Amniotic stem cell (primary cell): ENCODE data around the gene DCST1.

Experiments used
- DNase-seq: peaks from one replicate; lab custom pipeline; 2025; lab: John Stamatoyannopoulos, UW

The DCST1 gene

GRCh38 chr1:155073377-155074242, 40.0 kb downstream of the DCST1 start:
- DNase-seq = no peak

GRCh38 chr1:155075535-155075934, 41.9 kb downstream of the DCST1 start:
- no peak for DNase-seq

GRCh38 chr1:155076371-155076770, 42.7 kb downstream of the DCST1 start:
- no peak for DNase-seq

GRCh38 chr1:155077346-155077745, 43.7 kb downstream of the DCST1 start:
- no peak for DNase-seq

GRCh38 chr1:155077758-155078445, 44.3 kb downstream of the DCST1 start:
- DNase-seq = no peak

GRCh38 chr1:155078469-155079209, 45.0 kb downstream of the DCST1 start, which contains the start of gene EFNA3:
Gene EFNA3, plus strand, starts transcription at chr1:155078837. Its CDS starts 105 bp downstream, at chr1:155078942.
- DNase-seq = no peak

GRCh38 chr1:155079210-155079486, 45.5 kb downstream of the DCST1 start:
- DNase-seq = no peak

GRCh38 chr1:155079487-155080311, 46.1 kb downstream of the DCST1 start:
- DNase-seq = no peak

- no peak for DNase-seq
These were observed 46.9 kb downstream of the DCST1 start for GRCh38 chr1:155080312-155081228.

GRCh38 chr1:155081472-155082300, 48.1 kb downstream of the DCST1 start:
- DNase-seq = no peak

- DNase-seq = no peak
These were observed 48.9 kb downstream of the DCST1 start for GRCh38 chr1:155082301-155083051.

GRCh38 chr1:155083052-155083541, 49.5 kb downstream of the DCST1 start:
- no peak for DNase-seq

- no peak for DNase-seq
These were observed 50.5 kb downstream of the DCST1 start for GRCh38 chr1:155083865-155084721.

GRCh38 chr1:155084722-155085503, 51.3 kb downstream of the DCST1 start:
- DNase-seq = peak; percentile 87

GRCh38 chr1:155085504-155086127, 52.0 kb downstream of the DCST1 start:
- no peak for DNase-seq

- no peak for DNase-seq
These were observed 52.6 kb downstream of the DCST1 start for GRCh38 chr1:155086128-155086741.
